CD4-positive, CD25-positive, alpha-beta regulatory T cell (primary cell): ENCODE results near the gene SGPP2. TPM values are rescaled to one million over a fixed set of nuclear protein-coding genes. Genes with fewer than 3 reads are reported as not detected.
A peak's percentile ranks its signal among the peaks of the same experiment; 100 is the strongest.
"Not testable (repeated sequence)": the region's sequence is repeated elsewhere in the genome, so short reads cannot be mapped to it uniquely, and the experiment has no call there.

ENCODE experiments used
- ATAC-seq, 2 donors: fragments of 150-1000 bp; cut with Tn5 transposase; one replicate each; pipeline ENCODE4 v1.10.0; 2021; ENCODE audit warnings: low read depth in 2 of 2, moderate number of reproducible peaks in 2 of 2, moderate library complexity in 1 of 2
- DNase-seq, 3 donors: peaks; one replicate each; pipeline versions ENCODE4 v3.0.0 to v3.0.0-alpha.2; 2012 to 2022; ENCODE audit warnings: mixed read lengths in 1 of 3
- H3K27ac ChIP-seq: one replicate; pipeline ENCODE4 v1.7.0; 2013; ENCODE audit warnings: mild to moderate bottlenecking, low read length; ENCODE audit not compliant: insufficient read depth, poor library complexity, severe bottlenecking
- H3K27me3 ChIP-seq: one replicate; pipeline ENCODE4 v1.7.0; 2013; ENCODE audit warnings: low read length; ENCODE audit not compliant: control insufficient read depth, insufficient read depth
- H3K36me3 ChIP-seq: one replicate; pipeline ENCODE4 v1.7.0; 2013; ENCODE audit warnings: mild to moderate bottlenecking, low read length, moderate library complexity; ENCODE audit not compliant: control insufficient read depth, insufficient read depth
- H3K4me1 ChIP-seq: 2 replicates; pipeline ENCODE4 v1.7.0; 2013; ENCODE audit warnings: mild to moderate bottlenecking, low read length; ENCODE audit not compliant: insufficient read depth, control insufficient read depth, poor library complexity, severe bottlenecking
- H3K4me3 ChIP-seq: one replicate; pipeline ENCODE4 v1.7.0; 2013; ENCODE audit warnings: low read depth, mild to moderate bottlenecking, low read length, moderate library complexity
- H3K9me3 ChIP-seq, 2 experiments: 1 replicate in 1 of 2; 2 replicates in 1 of 2; pipeline ENCODE4 v1.7.0; 2013; ENCODE audit warnings: low read length in 2 of 2, mild to moderate bottlenecking in 1 of 2, moderate library complexity in 1 of 2; ENCODE audit not compliant: control insufficient read depth in 2 of 2
- H3K27ac Mint-ChIP-seq, 3 donors: one replicate each; pipeline ENCODE4 v1.8.0; 2020 to 2022; ENCODE audit warnings: mild to moderate bottlenecking in 3 of 3, mixed read lengths in 3 of 3, moderate library complexity in 2 of 3
- H3K27me3 Mint-ChIP-seq: one replicate; pipeline ENCODE4 v1.8.0; 2022; ENCODE audit warnings: mild to moderate bottlenecking, mixed read lengths
- H3K36me3 Mint-ChIP-seq: one replicate; pipeline ENCODE4 v1.8.0; 2020; ENCODE audit warnings: mixed read lengths
- H3K4me1 Mint-ChIP-seq, 4 donors: one replicate each; pipeline ENCODE4 v1.8.0; 2020 to 2022; ENCODE audit warnings: mixed read lengths in 4 of 4, mild to moderate bottlenecking in 1 of 4
- H3K4me3 Mint-ChIP-seq, 4 donors: one replicate each; pipeline ENCODE4 v1.8.0; 2020 to 2022; ENCODE audit warnings: mild to moderate bottlenecking in 4 of 4, mixed read lengths in 4 of 4, moderate library complexity in 3 of 4
- H3K9me3 Mint-ChIP-seq, 7 donors: one replicate each; pipeline ENCODE4 v1.8.0; 2020 to 2022; ENCODE audit warnings: mixed read lengths in 7 of 7, mild to moderate bottlenecking in 3 of 7, moderate library complexity in 2 of 7
- polyA plus RNA-seq, 4 donors: library from polyadenylated mRNA; unstranded; fragments of 300-500 nt; fragmentation: Illumina TruSeq; gene quantifications; one replicate each; pipeline ENCODE4 v1.2.3, GENCODE V29; 2021
- total RNA-seq: library from RNA; stranded (reverse); gene quantifications from one replicate; pipeline ENCODE4 v1.2.3, GENCODE V29; 2022

SGPP2 gene
- total and polyA plus RNA-seq, 5 donors from 2014 or later = 2.7 to 8.3 (median 4.9) TPM

DNA sequence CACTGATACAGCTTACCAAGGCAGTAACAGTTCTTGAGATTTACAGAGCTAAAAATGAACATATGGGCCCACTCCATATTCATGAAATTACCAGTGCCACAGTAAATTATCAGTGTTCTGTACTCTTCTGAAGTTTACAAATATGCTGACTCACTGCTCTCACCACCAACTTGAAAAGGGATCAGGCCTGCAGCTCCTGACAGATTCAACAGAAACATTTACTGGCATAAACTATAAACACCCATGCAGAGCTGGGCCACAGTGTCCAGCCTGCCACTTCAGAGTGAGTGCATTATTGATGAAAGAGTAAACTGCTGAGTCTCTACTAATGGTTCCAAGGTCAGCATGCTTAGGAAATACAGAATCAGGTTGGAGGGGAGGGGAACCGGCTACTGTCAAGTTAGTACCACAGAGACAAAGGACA is 148.4 kb downstream of the SGPP2 start:
- Histone ChIP-seq H3K27ac (no peak overlapping the region), H3K4me3 (no peak overlapping the region), H3K9me3 (no peaks in the 10 kb centered on the region), H3K4me1 (no peaks in the 10 kb centered on the region), H3K36me3 (peaks cover 11% of the 10 kb centered on the region), H3K27me3 (no peaks in the 10 kb centered on the region)
- Mint-ChIP-seq H3K27ac (peak overlapping the region in 1 of 3 donors; percentile 48), H3K27me3 (no peaks in the 10 kb centered on the region), H3K9me3 (no peaks in the 10 kb centered on the region), H3K4me1 (peaks cover 0 to 10% (median 2%) of the 10 kb centered on the region in 4 donors), H3K36me3 (peaks cover 39% of the 10 kb centered on the region), H3K4me3 (no peak overlapping the region)
- DNase-seq (peak in 1 of 3 donors; percentile 11), ATAC-seq (no peak)

DNA sequence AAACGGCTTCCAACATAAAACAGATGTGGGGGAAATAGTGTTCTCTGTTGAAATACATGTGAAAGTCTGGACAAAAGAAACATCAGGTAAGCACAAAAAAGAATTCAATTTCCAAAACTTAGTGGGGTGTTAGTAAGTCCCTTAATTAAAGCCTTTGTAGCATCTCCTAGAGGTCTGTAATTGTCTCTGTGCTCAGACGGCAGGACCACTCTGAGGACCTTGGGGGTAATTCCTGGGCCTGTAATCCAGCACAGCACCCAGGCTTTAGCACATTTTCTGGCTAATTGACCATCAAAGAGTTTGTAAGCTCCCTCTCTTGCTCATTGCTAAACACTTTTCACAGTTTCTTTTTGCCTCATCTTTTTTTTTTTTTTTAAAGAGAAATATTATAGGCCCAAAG is 151.3 kb downstream of the SGPP2 start:
- no peaks in the 10 kb centered on the region for H3K27me3 Mint-ChIP-seq
- Histone ChIP-seq H3K36me3 (peaks cover 5% of the 10 kb centered on the region), H3K4me1 (no peaks in the 10 kb centered on the region), H3K9me3 (no peaks in the 10 kb centered on the region), H3K4me3 (no peak overlapping the region), H3K27ac (no peak overlapping the region), H3K27me3 (no peaks in the 10 kb centered on the region)
- ATAC-seq = no peak
- H3K36me3 Mint-ChIP-seq = peaks cover 45% of the 10 kb centered on the region
- no peaks in the 10 kb centered on the region for H3K9me3 Mint-ChIP-seq
- DNase-seq = no peak
- H3K4me3 Mint-ChIP-seq = no peak overlapping the region
- H3K4me1 Mint-ChIP-seq = peaks cover 0 to 12% (median 4%) of the 10 kb centered on the region in 4 donors
- peak overlapping the region in 1 of 3 donors; percentile 45 for H3K27ac Mint-ChIP-seq

DNA sequence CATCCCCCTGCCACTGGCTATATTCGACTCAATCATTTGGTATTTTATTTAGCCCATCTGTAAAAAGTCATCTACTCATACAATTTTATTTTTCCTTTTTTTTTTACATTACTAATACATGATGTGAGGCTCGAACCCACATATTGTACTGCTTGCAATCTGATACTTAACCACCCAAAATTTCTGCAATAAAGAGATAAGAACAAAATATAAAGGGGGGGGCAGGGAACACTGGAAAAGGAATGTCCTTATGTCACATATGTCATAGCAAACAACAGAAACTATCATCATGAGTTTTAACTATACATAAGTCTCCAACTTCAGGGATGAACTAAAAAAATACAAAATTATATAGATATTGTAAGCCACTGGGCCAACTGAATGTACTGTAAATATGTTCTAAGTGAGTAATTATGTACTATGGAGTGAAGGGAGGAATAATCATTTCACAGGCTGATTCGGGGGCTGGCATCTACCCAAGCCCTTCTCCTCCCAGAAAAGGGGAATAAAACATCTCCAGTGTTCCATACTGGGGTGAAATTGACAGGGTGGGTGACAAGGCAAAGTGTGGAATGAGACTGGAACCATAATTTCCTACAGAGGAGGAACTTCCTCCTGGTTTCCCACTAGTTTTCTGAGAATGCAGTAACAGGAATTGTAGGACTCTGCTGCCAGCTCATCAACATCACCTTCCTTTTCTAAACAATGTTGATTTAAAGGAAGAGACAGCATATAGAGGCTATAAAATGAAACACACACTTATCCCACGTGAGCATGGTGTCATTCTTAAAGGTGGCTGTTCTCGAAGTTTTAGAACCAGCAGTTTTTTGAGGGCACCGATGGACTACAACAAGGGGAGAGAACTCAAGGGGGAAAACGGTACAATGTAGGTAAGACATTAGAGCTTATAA is 152.1 kb downstream of the SGPP2 start:
- Mint-ChIP-seq H3K4me1 (peaks cover 2 to 15% (median 6%) of the 10 kb centered on the region in 4 donors), H3K27me3 (no peaks in the 10 kb centered on the region), H3K9me3 (no peaks in the 10 kb centered on the region), H3K27ac (peak overlapping the region in 1 of 3 donors; percentile 45), H3K36me3 (peaks cover 39% of the 10 kb centered on the region), H3K4me3 (no peak overlapping the region)
- H3K4me3 ChIP-seq = no peak overlapping the region
- H3K27ac ChIP-seq = no peak overlapping the region
- H3K4me1 ChIP-seq = no peaks in the 10 kb centered on the region
- peaks cover 5% of the 10 kb centered on the region for H3K36me3 ChIP-seq
- H3K9me3 ChIP-seq = no peaks in the 10 kb centered on the region
- no peaks in the 10 kb centered on the region for H3K27me3 ChIP-seq
- DNase-seq (no peak), ATAC-seq (no peak)

GRCh38 chr2:222577341-222577740 is 153.0 kb downstream of the SGPP2 start:
- DNase-seq (no peak), ATAC-seq (no peak)
- no peaks in the 10 kb centered on the region for H3K9me3 Mint-ChIP-seq
- no peak overlapping the region for H3K4me3 Mint-ChIP-seq
- H3K27ac ChIP-seq = no peak overlapping the region
- H3K9me3 ChIP-seq = no peaks in the 10 kb centered on the region
- H3K4me3 ChIP-seq = no peak overlapping the region
- H3K27ac Mint-ChIP-seq = no peak overlapping the region
- H3K27me3 Mint-ChIP-seq = no peaks in the 10 kb centered on the region
- H3K27me3 ChIP-seq = no peaks in the 10 kb centered on the region
- H3K36me3 ChIP-seq = peaks cover 3% of the 10 kb centered on the region
- peaks cover 30% of the 10 kb centered on the region for H3K36me3 Mint-ChIP-seq
- H3K4me1 Mint-ChIP-seq = peaks cover 5 to 23% (median 11%) of the 10 kb centered on the region in 4 donors
- H3K4me1 ChIP-seq = no peaks in the 10 kb centered on the region

DNA sequence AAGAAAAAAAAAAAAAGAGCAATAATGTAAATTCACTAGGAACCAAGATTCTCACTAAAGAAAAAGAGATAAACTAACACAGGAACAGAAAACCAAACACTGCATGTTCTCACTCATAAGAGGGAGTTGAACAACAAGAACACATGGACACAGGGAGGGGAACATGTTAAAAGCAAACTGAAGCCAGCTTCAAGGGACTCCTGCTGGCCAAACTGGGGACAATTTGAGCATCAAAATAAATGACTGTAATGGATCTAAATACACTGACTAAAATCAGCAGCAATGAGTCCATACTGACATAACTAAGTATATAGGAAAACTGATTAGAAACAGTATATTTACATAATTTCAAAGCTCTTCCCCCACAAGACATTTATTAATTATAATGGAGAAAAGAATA is 158.6 kb downstream of the SGPP2 start:
- Mint-ChIP-seq H3K4me1 (peaks cover 5 to 33% (median 17%) of the 10 kb centered on the region in 4 donors), H3K27ac (peak overlapping the region in 1 of 3 donors; percentile 64), H3K9me3 (no peaks in the 10 kb centered on the region), H3K36me3 (peaks cover 51% of the 10 kb centered on the region), H3K27me3 (no peaks in the 10 kb centered on the region), H3K4me3 (no peak overlapping the region)
- no peaks in the 10 kb centered on the region for H3K4me1 ChIP-seq
- H3K36me3 ChIP-seq = peaks cover 3% of the 10 kb centered on the region
- H3K9me3 ChIP-seq = no peaks in the 10 kb centered on the region
- H3K27ac ChIP-seq = no peak overlapping the region
- no peak overlapping the region for H3K4me3 ChIP-seq
- H3K27me3 ChIP-seq = no peaks in the 10 kb centered on the region
- DNase-seq (peak in 1 of 3 donors; percentile 13), ATAC-seq (no peak)

DNA sequence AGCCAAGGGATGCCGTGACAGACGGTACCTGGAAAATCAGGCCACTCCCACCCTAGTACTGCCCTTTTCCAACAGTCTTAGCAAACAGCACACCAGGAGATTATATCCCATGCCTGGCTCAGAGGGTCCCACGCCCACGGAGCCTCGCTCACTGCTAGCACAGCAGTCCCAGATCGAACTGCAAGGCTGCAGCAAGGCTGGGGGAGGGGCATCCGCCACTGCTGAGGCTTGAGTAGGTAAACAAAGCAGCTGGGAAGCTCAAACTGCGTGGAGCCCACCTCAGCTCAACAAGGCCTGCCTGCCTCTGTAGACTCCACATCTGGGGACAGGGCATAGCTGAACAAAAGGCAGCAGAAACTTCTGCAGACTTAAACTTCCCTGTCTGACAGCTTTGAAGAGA is 160.2 kb downstream of the SGPP2 start:
- not testable (repeated sequence) for H3K4me1 ChIP-seq, H3K4me3 ChIP-seq, H3K4me3 Mint-ChIP-seq, DNase-seq, H3K9me3 ChIP-seq, H3K27me3 ChIP-seq, H3K27me3 Mint-ChIP-seq, H3K27ac ChIP-seq, H3K9me3 Mint-ChIP-seq, H3K27ac Mint-ChIP-seq, ATAC-seq, H3K36me3 ChIP-seq
- Mint-ChIP-seq H3K4me1 (peaks cover 5 to 33% (median 21%) of the 10 kb centered on the region in 4 donors), H3K36me3 (peaks cover 51% of the 10 kb centered on the region)

GRCh38 chr2:222591661-222592060 is 167.3 kb downstream of the SGPP2 start:
- Mint-ChIP-seq H3K27me3 (no peaks in the 10 kb centered on the region), H3K4me3 (no peak overlapping the region), H3K9me3 (peaks cover 0 to 4% (median 0%) of the 10 kb centered on the region in 7 donors), H3K27ac (no peak overlapping the region), H3K4me1 (peaks cover 0 to 14% (median 11%) of the 10 kb centered on the region in 4 donors), H3K36me3 (peaks cover 53% of the 10 kb centered on the region)
- Histone ChIP-seq H3K4me1 (no peaks in the 10 kb centered on the region), H3K27me3 (no peaks in the 10 kb centered on the region), H3K9me3 (no peaks in the 10 kb centered on the region), H3K4me3 (no peak overlapping the region), H3K36me3 (peaks cover 31% of the 10 kb centered on the region), H3K27ac (no peak overlapping the region)
- DNase-seq (no peak), ATAC-seq (no peak)
